Panc1 (cell line): ENCODE results near the gene TMEM204. TPM values are rescaled to one million over a fixed set of nuclear protein-coding genes. Genes with fewer than 3 reads are reported as not detected.

Experiments used
- ATAC-seq: fragments of 200-7000 bp; cut with Tn5 transposase; 2 replicates; pipeline ENCODE4 v1.9.1; 2020; ENCODE audit warnings: mild to moderate bottlenecking, moderate library complexity
- BruUV-seq: library from RNA; stranded (reverse); fragments of 400-500 nt; replicated peaks from 2 replicates; lab custom pipeline; 2021; lab: Mats Ljungman, UMichigan
- CTCF ChIA-PET: fragments of 300-600 bp; sonication (Branson Sonifier 250); formaldehyde crosslinking; loops from one replicate; lab custom pipeline; 2022; ENCODE audit warnings: antibody characterized with exemption; lab: Charles Lee
- POLR2A ChIA-PET: fragments of 300-600 bp; sonication (Branson Sonifier 250); formaldehyde crosslinking; loops from one replicate; lab custom pipeline; 2022; ENCODE audit warnings: antibody characterized with exemption; lab: Charles Lee
- DNase-seq: peaks from one replicate; pipeline ENCODE4 v3.0.0-alpha.2; 2010; ENCODE audit warnings: low read depth, low spot score
- H3K27ac ChIP-seq: 2 replicates; pipeline ENCODE4 v1.5.1; 2011; ENCODE audit warnings: mild to moderate bottlenecking, low read length, inconsistent platforms
- H3K27me3 ChIP-seq: fragments of 200-500 bp; sonication (Bioruptor generic); 2 replicates; pipeline ENCODE4 v1.6.0; 2014; ENCODE audit warnings: low read length, inconsistent platforms; ENCODE audit not compliant: control insufficient read depth, insufficient read depth
- H3K36me3 ChIP-seq: fragments of 200-500 bp; sonication (Bioruptor generic); 2 replicates; pipeline ENCODE4 v1.5.1; 2014; ENCODE audit warnings: inconsistent platforms, mild to moderate bottlenecking, low read length, moderate library complexity; ENCODE audit not compliant: control insufficient read depth, insufficient read depth
- H3K4me1 ChIP-seq: 2 replicates; pipeline ENCODE4 v1.5.1; 2011; ENCODE audit warnings: inconsistent platforms, mild to moderate bottlenecking, low read length, moderate library complexity; ENCODE audit not compliant: control insufficient read depth, insufficient read depth
- H3K4me3 ChIP-seq, 2 experiments: 2 replicates each; pipeline ENCODE4 v1.5.1; 2011 to 2012; ENCODE audit warnings: low read depth in 2 of 2, low read length in 2 of 2, mild to moderate bottlenecking in 2 of 2, inconsistent platforms in 1 of 2, moderate library complexity in 1 of 2
- H3K9me3 ChIP-seq: fragments of 200-500 bp; sonication (Bioruptor generic); 2 replicates; pipeline ENCODE4 v1.5.1; 2014; ENCODE audit warnings: low read depth, mild to moderate bottlenecking, inconsistent platforms, low read length, moderate library complexity; ENCODE audit not compliant: control insufficient read depth, insufficient read depth
- CTCF ChIP-seq: fragments of 450-650 bp; IDR thresholded peaks from 2 replicates; pipeline ENCODE4 v1.5.1; 2017; ENCODE audit warnings: mild to moderate bottlenecking
- POLR2AphosphoS5 ChIP-seq: IDR thresholded peaks from 2 replicates; pipeline ENCODE4 v1.6.1; 2012; ENCODE audit warnings: mild to moderate bottlenecking, low read depth, low read length, moderate library complexity
- REST ChIP-seq, 2 experiments: IDR thresholded peaks; 2 replicates each; pipeline ENCODE4 v1.6.1; 2011 to 2012; ENCODE audit warnings: low read depth in 2 of 2, control low read depth in 1 of 2, low read length in 1 of 2, mild to moderate bottlenecking in 1 of 2, moderate library complexity in 1 of 2; ENCODE audit not compliant: insufficient read depth in 1 of 2
- SIN3A ChIP-seq: IDR thresholded peaks from 2 replicates; pipeline ENCODE4 v1.6.1; 2012; ENCODE audit warnings: low read depth, mild to moderate bottlenecking, low read length, moderate library complexity, borderline replicate concordance; ENCODE audit not compliant: insufficient read depth
- TCF7L2 ChIP-seq: IDR thresholded peaks from 2 replicates; pipeline ENCODE4 v1.6.1; 2011; ENCODE audit warnings: mild to moderate bottlenecking, low read depth, low read length, inconsistent platforms
- in situ Hi-C: cut with HindIII; loops from 2 replicates; pipeline ENCODE4 v1.10.0; 2016; ENCODE audit warnings: low sequenced_read_pairs, low pct_unique_long_range_greater_than_20kb
- intact Hi-C: fragments of 100-400 bp; cut with micrococcal nuclease; formaldehyde crosslinking; loops from one replicate; pipeline ENCODE4 v1.10.0; 2022; ENCODE audit not compliant: unreplicated experiment
- total RNA-seq: library from RNA; stranded (reverse); gene quantifications from one replicate; pipeline ENCODE4 v1.2.1, GENCODE V29; 2021; ENCODE audit not compliant: unreplicated experiment

Gene TMEM204
- total RNA-seq, 1 experiment from 2014 or later, result 0.13 TPM

- no TSS peak for BruUV-seq
- POLR2A ChIA-PET, result no interaction called here
- Histone ChIP-seq H3K27me3 (no peaks in the 10 kb centered on the region), H3K4me1 (no peaks in the 10 kb centered on the region), H3K4me3 (no peak overlapping the region), H3K36me3 (peaks cover 3% of the 10 kb centered on the region; the same call in 1 of the 2 replicates), H3K27ac (no peak overlapping the region), H3K9me3 (no peaks in the 10 kb centered on the region)
- intact Hi-C loops (no loop called here), in situ Hi-C loops (no loop called here)
- DNase-seq, result no peak
- CTCF ChIA-PET, result no interaction called here
- ATAC-seq, result no peak
- TF ChIP-seq SIN3A (no peak), TCF7L2 (no peak), POLR2AphosphoS5 (no peak), CTCF (no peak), REST (IDR thresholded peaks at IDR 0.05; ENCODE audit: insufficient read depth in 1 of 2, low read depth in 2 of 2, low read length in 1 of 2) (no peak)
Measured at GRCh38 chr16:1579214-1579613, 45.7 kb downstream of the TMEM204 start.

GRCh38 chr16:1580256-1580655 is 46.8 kb downstream of the TMEM204 start:
- H3K27ac ChIP-seq, result no peak overlapping the region
- ChIA-PET POLR2A (no interaction called here), CTCF (no interaction called here)
- intact Hi-C loops, result no loop called here
- no peaks in the 10 kb centered on the region for H3K9me3 ChIP-seq
- in situ Hi-C loops, result no loop called here
- H3K27me3 ChIP-seq, result no peaks in the 10 kb centered on the region
- H3K4me3 ChIP-seq, result no peak overlapping the region
- BruUV-seq, result no TSS peak
- H3K4me1 ChIP-seq, result no peaks in the 10 kb centered on the region
- no peak for DNase-seq
- ATAC-seq, result no peak
- TF ChIP-seq CTCF, result no peak
- no peak for TF ChIP-seq SIN3A
- no peak for TF ChIP-seq POLR2AphosphoS5
- no peak for TF ChIP-seq TCF7L2
- peaks cover 6% of the 10 kb centered on the region; the same call in 1 of the 2 replicates for H3K36me3 ChIP-seq
